ENCODE results near the gene ATP13A4. TPM values are rescaled to one million over a fixed set of nuclear protein-coding genes. Genes with fewer than 3 reads are reported as not detected.

ATP13A4 gene
- total RNA-seq, 1 donor = 1.2 TPM

DNA sequence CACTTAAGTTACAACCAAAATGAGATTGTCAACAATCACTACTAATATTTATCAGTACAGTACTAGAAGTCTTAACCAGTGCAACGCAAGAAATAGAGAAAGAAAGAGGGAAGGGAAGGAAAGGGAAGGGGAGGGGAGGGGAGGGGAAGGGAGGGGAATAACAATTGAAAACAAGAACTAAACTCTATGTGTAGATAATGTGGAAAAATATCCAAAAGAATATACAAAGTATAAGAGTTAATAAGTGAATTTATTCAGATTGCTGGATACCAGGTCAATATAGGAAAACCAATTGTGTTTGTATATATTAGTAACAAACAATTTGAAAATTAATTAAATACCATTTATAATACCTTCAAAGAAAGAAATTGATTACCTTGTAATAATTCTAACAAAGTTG lies 186.8 kb downstream of the ATP13A4 start:
- H3K9me3 ChIP-seq (ENCODE audit: low read depth, low read length) = no peaks in the 10 kb centered on the region
- no peaks in the 10 kb centered on the region for H3K4me1 ChIP-seq (ENCODE audit: insufficient read depth, low read length)
- no peaks in the 10 kb centered on the region for H3K27me3 ChIP-seq (ENCODE audit: insufficient read depth, low read length)
- H3K4me3 ChIP-seq (ENCODE audit: low read length) = no peak overlapping the region

DNA sequence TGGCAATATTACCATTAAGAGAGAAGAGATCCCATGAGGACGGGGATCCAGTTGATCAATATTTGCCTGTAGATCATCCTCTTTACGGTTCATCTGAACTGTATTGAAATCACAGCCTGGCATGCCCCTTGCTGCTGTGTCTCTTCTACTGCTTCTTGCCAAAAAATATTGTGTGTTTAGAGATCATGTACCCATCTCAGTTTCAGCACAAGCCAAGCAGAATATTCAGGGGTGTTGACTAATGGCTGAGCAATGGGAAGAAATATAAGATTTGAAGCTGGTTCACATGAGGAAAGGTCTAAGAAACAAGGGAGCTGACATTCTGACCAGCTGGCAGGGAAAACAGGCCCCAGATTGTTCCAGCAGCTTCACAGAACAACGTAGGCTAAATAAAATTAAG lies 197.4 kb downstream of the ATP13A4 start:
- Histone ChIP-seq H3K4me3 (ENCODE audit: low read length) (no peak overlapping the region), H3K4me1 (ENCODE audit: insufficient read depth, low read length) (no peaks in the 10 kb centered on the region), H3K27me3 (ENCODE audit: insufficient read depth, low read length) (no peaks in the 10 kb centered on the region), H3K9me3 (ENCODE audit: low read depth, low read length) (no peaks in the 10 kb centered on the region)

DNA sequence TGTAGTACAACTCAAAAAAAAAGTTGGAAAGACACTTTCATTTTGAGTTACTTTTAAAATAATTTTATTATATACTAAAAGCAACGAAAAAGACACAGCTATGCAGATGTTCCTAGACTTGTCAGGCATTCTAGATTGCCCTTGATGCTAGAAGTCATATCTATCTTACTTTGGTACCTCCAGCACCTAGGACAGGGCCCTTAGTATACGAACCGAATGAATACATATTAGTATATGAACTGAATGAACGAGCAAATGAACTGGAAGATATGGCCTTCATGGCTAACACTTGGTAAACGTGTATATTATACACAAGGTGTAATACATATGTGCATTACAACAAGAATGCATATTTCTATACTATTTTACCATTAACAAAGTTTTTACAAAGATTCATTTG lies 200.3 kb downstream of the ATP13A4 start:
- H3K4me3 ChIP-seq (ENCODE audit: low read length) = no peak overlapping the region
- H3K27me3 ChIP-seq (ENCODE audit: insufficient read depth, low read length) = no peaks in the 10 kb centered on the region
- H3K4me1 ChIP-seq (ENCODE audit: insufficient read depth, low read length) = no peaks in the 10 kb centered on the region
- H3K9me3 ChIP-seq (ENCODE audit: low read depth, low read length) = no peaks in the 10 kb centered on the region

Other genes with a start within 250 kb of the ATP13A4 start
- gene ATP13A5, start 176.1 kb downstream of the ATP13A4 start, total RNA-seq = not detected
- gene OPA1, start 38.3 kb upstream of the ATP13A4 start, total RNA-seq = 91.4 TPM

Measured in mononuclear cell (primary cell).